Measurements from ENCODE around the gene GPR161.

DNA sequence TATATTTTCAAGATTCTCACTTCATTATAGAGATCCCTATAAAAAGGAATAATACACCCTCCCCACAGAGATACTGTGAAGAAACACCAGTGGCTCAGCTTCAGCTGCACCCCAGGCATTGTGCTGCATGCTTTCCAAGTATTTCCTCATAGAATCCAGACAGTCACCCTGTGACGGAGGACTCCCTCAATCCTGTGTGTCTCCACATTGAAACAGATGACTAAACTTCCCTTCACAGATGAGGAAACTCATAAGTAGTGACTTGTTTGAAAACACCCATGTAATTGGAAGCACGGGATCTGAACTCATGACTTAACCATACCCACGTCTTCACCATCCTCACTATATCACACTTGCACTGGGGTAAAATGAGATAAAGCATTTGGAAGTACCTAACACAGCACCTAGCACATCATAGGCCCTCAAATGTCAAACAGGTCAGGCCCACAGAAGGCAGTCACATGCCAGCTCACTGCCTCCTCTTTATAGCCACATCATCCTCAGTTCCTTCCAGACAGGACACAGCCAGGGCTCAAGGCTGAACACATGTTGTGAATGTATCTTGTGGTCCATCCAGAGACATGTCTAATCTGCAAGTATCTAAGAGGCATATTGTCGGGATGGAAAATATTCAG lies 55.2 kb downstream of the GPR161 start:
- TF ChIP-seq, protein P1, sequence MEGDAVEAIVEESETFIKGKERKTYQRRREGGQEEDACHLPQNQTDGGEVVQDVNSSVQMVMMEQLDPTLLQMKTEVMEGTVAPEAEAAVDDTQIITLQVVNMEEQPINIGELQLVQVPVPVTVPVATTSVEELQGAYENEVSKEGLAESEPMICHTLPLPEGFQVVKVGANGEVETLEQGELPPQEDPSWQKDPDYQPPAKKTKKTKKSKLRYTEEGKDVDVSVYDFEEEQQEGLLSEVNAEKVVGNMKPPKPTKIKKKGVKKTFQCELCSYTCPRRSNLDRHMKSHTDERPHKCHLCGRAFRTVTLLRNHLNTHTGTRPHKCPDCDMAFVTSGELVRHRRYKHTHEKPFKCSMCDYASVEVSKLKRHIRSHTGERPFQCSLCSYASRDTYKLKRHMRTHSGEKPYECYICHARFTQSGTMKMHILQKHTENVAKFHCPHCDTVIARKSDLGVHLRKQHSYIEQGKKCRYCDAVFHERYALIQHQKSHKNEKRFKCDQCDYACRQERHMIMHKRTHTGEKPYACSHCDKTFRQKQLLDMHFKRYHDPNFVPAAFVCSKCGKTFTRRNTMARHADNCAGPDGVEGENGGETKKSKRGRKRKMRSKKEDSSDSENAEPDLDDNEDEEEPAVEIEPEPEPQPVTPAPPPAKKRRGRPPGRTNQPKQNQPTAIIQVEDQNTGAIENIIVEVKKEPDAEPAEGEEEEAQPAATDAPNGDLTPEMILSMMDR (IDR thresholded peaks at IDR 0.05): no peak
- no peak for TF ChIP-seq POLR2A (IDR thresholded peaks at IDR 0.05)
